ENCODE data around the gene CENPC. TPM values are rescaled to one million over a fixed set of nuclear protein-coding genes. Genes with fewer than 3 reads are reported as not detected.
"Not testable (repeated sequence)": the region's sequence is repeated elsewhere in the genome, so short reads cannot be mapped to it uniquely, and the experiment has no call there.

The CENPC gene
- total and polyA plus RNA-seq, 2 donors (not counting 1 experiment from before 2014, with no cell fraction given): 7.6 to 15.4 TPM

- Histone ChIP-seq H3K27ac (ENCODE audit: insufficient read depth, low read length) (no peak overlapping the region), H4K20me1 (ENCODE audit: control insufficient read depth, extremely low read depth, insufficient read depth, low read length) (no peaks in the 10 kb centered on the region), H3K9me3 (ENCODE audit: control insufficient read depth, insufficient read depth, low read depth, low read length) (no peaks in the 10 kb centered on the region), H3K79me2 (ENCODE audit: control insufficient read depth, insufficient read depth, low read length) (peaks cover 26% of the 10 kb centered on the region), H3K4me3 (replicated peaks in 1 of 4; ENCODE audit: control extremely low read depth in 1 of 4, insufficient read depth in 1 of 4, low read depth in 3 of 4, low read length in 4 of 4) (no peak overlapping the region), H3K27me3 (ENCODE audit: control insufficient read depth, insufficient read depth, low read length) (no peaks in the 10 kb centered on the region), H3K4me2 (ENCODE audit: extremely low read depth, insufficient read depth, low read length) (no peak overlapping the region), H3K4me1 (ENCODE audit: control insufficient read depth, extremely low read depth, insufficient read depth, low read length) (no peaks in the 10 kb centered on the region), H3K36me3 (ENCODE audit: control insufficient read depth, insufficient read depth, low read length) (no peaks in the 10 kb centered on the region), H2AFZ (ENCODE audit: low read length) (no peak overlapping the region), H3K9ac (ENCODE audit: insufficient read depth, low read length) (no peak overlapping the region)
- TF ChIP-seq EZH2 (IDR thresholded peaks at IDR 0.05; ENCODE audit: low read length, missing control alignments) (no peak), CTCF (conservative IDR thresholded peaks at IDR 0.05 in 1 of 2, IDR thresholded peaks at IDR 0.05 in 1 of 2; ENCODE audit: low read depth in 1 of 2, low read length in 2 of 2) (no peak)
- DNase-seq (ENCODE audit: low read depth in 2 of 2): no peak
Measured at GRCh38 chr4:67539830-67540229, 5.5 kb downstream of the CENPC start.

- Histone ChIP-seq H3K4me3 (replicated peaks in 1 of 4; ENCODE audit: control extremely low read depth in 1 of 4, insufficient read depth in 1 of 4, low read depth in 3 of 4, low read length in 4 of 4) (no peak overlapping the region), H3K36me3 (ENCODE audit: control insufficient read depth, insufficient read depth, low read length) (peaks cover 1% of the 10 kb centered on the region), H3K9ac (ENCODE audit: insufficient read depth, low read length) (no peak overlapping the region), H3K79me2 (ENCODE audit: control insufficient read depth, insufficient read depth, low read length) (no peaks in the 10 kb centered on the region), H2AFZ (ENCODE audit: low read length) (no peak overlapping the region), H3K27ac (ENCODE audit: insufficient read depth, low read length) (no peak overlapping the region), H3K27me3 (ENCODE audit: control insufficient read depth, insufficient read depth, low read length) (no peaks in the 10 kb centered on the region), H3K4me1 (ENCODE audit: control insufficient read depth, extremely low read depth, insufficient read depth, low read length) (no peaks in the 10 kb centered on the region), H4K20me1 (ENCODE audit: control insufficient read depth, extremely low read depth, insufficient read depth, low read length) (no peaks in the 10 kb centered on the region), H3K9me3 (ENCODE audit: control insufficient read depth, insufficient read depth, low read depth, low read length) (no peaks in the 10 kb centered on the region), H3K4me2 (ENCODE audit: extremely low read depth, insufficient read depth, low read length) (no peak overlapping the region)
- no peak for DNase-seq (ENCODE audit: low read depth in 2 of 2)
- TF ChIP-seq EZH2 (IDR thresholded peaks at IDR 0.05; ENCODE audit: low read length, missing control alignments): no peak
- no peak for TF ChIP-seq CTCF (conservative IDR thresholded peaks at IDR 0.05 in 1 of 2, IDR thresholded peaks at IDR 0.05 in 1 of 2; ENCODE audit: low read depth in 1 of 2, low read length in 2 of 2)
Measured at GRCh38 chr4:67535280-67535840, 9.9 kb downstream of the CENPC start.

GRCh38 chr4:67533112-67533511 is 12.2 kb downstream of the CENPC start:
- H3K36me3 ChIP-seq (ENCODE audit: control insufficient read depth, insufficient read depth, low read length): peaks cover 1% of the 10 kb centered on the region
- H3K4me1 ChIP-seq (ENCODE audit: control insufficient read depth, extremely low read depth, insufficient read depth, low read length): no peaks in the 10 kb centered on the region
- no peak overlapping the region for H3K9ac ChIP-seq (ENCODE audit: insufficient read depth, low read length)
- no peaks in the 10 kb centered on the region for H3K9me3 ChIP-seq (ENCODE audit: control insufficient read depth, insufficient read depth, low read depth, low read length)
- H3K79me2 ChIP-seq (ENCODE audit: control insufficient read depth, insufficient read depth, low read length): no peaks in the 10 kb centered on the region
- H2AFZ ChIP-seq (ENCODE audit: low read length): no peak overlapping the region
- no peaks in the 10 kb centered on the region for H3K27me3 ChIP-seq (ENCODE audit: control insufficient read depth, insufficient read depth, low read length)
- no peak for TF ChIP-seq CTCF (conservative IDR thresholded peaks at IDR 0.05 in 1 of 2, IDR thresholded peaks at IDR 0.05 in 1 of 2; ENCODE audit: low read depth in 1 of 2, low read length in 2 of 2)
- no peak for TF ChIP-seq EZH2 (IDR thresholded peaks at IDR 0.05; ENCODE audit: low read length, missing control alignments)
- DNase-seq (ENCODE audit: low read depth in 2 of 2): no peak
- H4K20me1 ChIP-seq (ENCODE audit: control insufficient read depth, extremely low read depth, insufficient read depth, low read length): no peaks in the 10 kb centered on the region
- H3K4me3 ChIP-seq (replicated peaks in 1 of 4; ENCODE audit: control extremely low read depth in 1 of 4, insufficient read depth in 1 of 4, low read depth in 3 of 4, low read length in 4 of 4): no peak overlapping the region
- no peak overlapping the region for H3K4me2 ChIP-seq (ENCODE audit: extremely low read depth, insufficient read depth, low read length)
- H3K27ac ChIP-seq (ENCODE audit: insufficient read depth, low read length): no peak overlapping the region

- not testable (repeated sequence) for H3K27me3 ChIP-seq (ENCODE audit: control insufficient read depth, insufficient read depth, low read length); H4K20me1 ChIP-seq (ENCODE audit: control insufficient read depth, extremely low read depth, insufficient read depth, low read length); H3K79me2 ChIP-seq (ENCODE audit: control insufficient read depth, insufficient read depth, low read length); H3K36me3 ChIP-seq (ENCODE audit: control insufficient read depth, insufficient read depth, low read length); H3K27ac ChIP-seq (ENCODE audit: insufficient read depth, low read length); H3K9me3 ChIP-seq (ENCODE audit: control insufficient read depth, insufficient read depth, low read depth, low read length); H3K4me1 ChIP-seq (ENCODE audit: control insufficient read depth, extremely low read depth, insufficient read depth, low read length); H3K4me2 ChIP-seq (ENCODE audit: extremely low read depth, insufficient read depth, low read length); H3K4me3 ChIP-seq (replicated peaks in 1 of 4; ENCODE audit: control extremely low read depth in 1 of 4, insufficient read depth in 1 of 4, low read depth in 3 of 4, low read length in 4 of 4); H2AFZ ChIP-seq (ENCODE audit: low read length); H3K9ac ChIP-seq (ENCODE audit: insufficient read depth, low read length)
- DNase-seq (ENCODE audit: low read depth in 2 of 2): peak in 1 of 2 donors; percentile 15
Measured at GRCh38 chr4:67532397-67532796, 12.9 kb downstream of the CENPC start.

Measured in fibroblast of lung (primary cell).